Testis (tissue), 2 donors: ENCODE results near the gene SLC9C1.

Source experiments
- POLR2A ChIP-seq: fragments of 450-650 bp; IDR thresholded peaks from one replicate; pipeline ENCODE4 v1.6.1; 2017; ENCODE audit warnings: antibody characterized with exemption, mild to moderate bottlenecking, moderate library complexity
- TF ChIP-seq, protein P1 (sequence below), 3 experiments: fragments of 450-650 bp in 2 of 3; fragments of 200-600 bp in 1 of 3; sonication (generic) in 1 of 3; IDR thresholded peaks; one replicate each; pipeline ENCODE4 v1.5.1; 2016 to 2019; ENCODE audit warnings: antibody characterized with exemption in 3 of 3, mild to moderate bottlenecking in 2 of 3, moderate library complexity in 1 of 3

DNA sequence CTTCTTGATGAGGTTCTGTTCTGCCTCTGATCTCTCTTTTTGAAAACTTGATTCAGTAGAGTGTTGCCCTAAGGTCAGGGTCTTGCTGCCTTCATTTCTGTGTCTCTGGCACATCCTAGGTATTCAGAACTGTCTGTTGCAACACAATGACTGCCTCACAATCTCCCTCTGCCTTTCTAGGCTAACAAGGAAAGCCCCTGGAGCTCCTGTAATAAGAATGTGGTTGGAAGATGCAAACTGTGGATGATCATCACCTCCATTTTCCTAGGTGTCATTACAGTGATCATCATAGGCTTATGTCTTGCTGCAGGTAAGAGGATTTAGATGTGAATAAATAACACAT, 200.9 kb downstream of the SLC9C1 start:
- TF ChIP-seq, protein P1, sequence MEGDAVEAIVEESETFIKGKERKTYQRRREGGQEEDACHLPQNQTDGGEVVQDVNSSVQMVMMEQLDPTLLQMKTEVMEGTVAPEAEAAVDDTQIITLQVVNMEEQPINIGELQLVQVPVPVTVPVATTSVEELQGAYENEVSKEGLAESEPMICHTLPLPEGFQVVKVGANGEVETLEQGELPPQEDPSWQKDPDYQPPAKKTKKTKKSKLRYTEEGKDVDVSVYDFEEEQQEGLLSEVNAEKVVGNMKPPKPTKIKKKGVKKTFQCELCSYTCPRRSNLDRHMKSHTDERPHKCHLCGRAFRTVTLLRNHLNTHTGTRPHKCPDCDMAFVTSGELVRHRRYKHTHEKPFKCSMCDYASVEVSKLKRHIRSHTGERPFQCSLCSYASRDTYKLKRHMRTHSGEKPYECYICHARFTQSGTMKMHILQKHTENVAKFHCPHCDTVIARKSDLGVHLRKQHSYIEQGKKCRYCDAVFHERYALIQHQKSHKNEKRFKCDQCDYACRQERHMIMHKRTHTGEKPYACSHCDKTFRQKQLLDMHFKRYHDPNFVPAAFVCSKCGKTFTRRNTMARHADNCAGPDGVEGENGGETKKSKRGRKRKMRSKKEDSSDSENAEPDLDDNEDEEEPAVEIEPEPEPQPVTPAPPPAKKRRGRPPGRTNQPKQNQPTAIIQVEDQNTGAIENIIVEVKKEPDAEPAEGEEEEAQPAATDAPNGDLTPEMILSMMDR (IDR thresholded peaks at IDR 0.05) = no peak
- no peak for TF ChIP-seq POLR2A
